DOHH2 (cell line): Measurements from ENCODE around the gene POLK.
"Not testable (repeated sequence)": the region's sequence is repeated elsewhere in the genome, so short reads cannot be mapped to it uniquely, and the experiment has no call there.

Source experiments
- H3F3A ChIP-seq: fragments of 200-600 bp; sonication (generic), shearing (Covaris generic); 2 replicates; pipeline ENCODE4 v1.6.0; 2016; ENCODE audit warnings: antibody characterized with exemption, mild to moderate bottlenecking; ENCODE audit not compliant: control insufficient read depth, insufficient read depth
- H3K27ac ChIP-seq: fragments of 200-600 bp; sonication (generic); 2 replicates; pipeline ENCODE4 v1.5.1; 2014; ENCODE audit warnings: low read depth, mild to moderate bottlenecking, low read length, moderate library complexity
- H3K27me3 ChIP-seq: fragments of 200-600 bp; sonication (generic); 2 replicates; pipeline ENCODE4 v1.6.1; 2014; ENCODE audit warnings: mild to moderate bottlenecking, low read length, mixed read lengths; ENCODE audit not compliant: control insufficient read depth
- H3K36me3 ChIP-seq: fragments of 200-600 bp; sonication (generic); 2 replicates; pipeline ENCODE4 v1.6.1; 2014; ENCODE audit warnings: mild to moderate bottlenecking, low read length, moderate library complexity, mixed read lengths; ENCODE audit not compliant: control insufficient read depth
- H3K4me1 ChIP-seq: fragments of 200-600 bp; sonication (generic); 2 replicates; pipeline ENCODE4 v1.6.1; 2014; ENCODE audit warnings: mild to moderate bottlenecking, low read length, mixed read lengths; ENCODE audit not compliant: control insufficient read depth
- H3K4me2 ChIP-seq: fragments of 200-600 bp; sonication (generic); 2 replicates; pipeline ENCODE4 v1.6.0; 2014; ENCODE audit warnings: mild to moderate bottlenecking, low read length, moderate library complexity
- H3K4me3 ChIP-seq: fragments of 200-600 bp; sonication (generic); 2 replicates; pipeline ENCODE4 v1.5.1; 2014; ENCODE audit warnings: mild to moderate bottlenecking, low read length, mixed read lengths
- H3K79me2 ChIP-seq: fragments of 200-600 bp; sonication (generic); 2 replicates; pipeline ENCODE4 v1.6.1; 2014; ENCODE audit warnings: mild to moderate bottlenecking, low read length, mixed read lengths; ENCODE audit not compliant: control insufficient read depth
- H3K9me2 ChIP-seq: fragments of 200-600 bp; sonication (generic); replicated peaks from 2 replicates; pipeline ENCODE4 v1.6.1; 2014; ENCODE audit warnings: mild to moderate bottlenecking, low read length, mixed read lengths; ENCODE audit not compliant: control insufficient read depth
- H3K9me3 ChIP-seq: fragments of 200-600 bp; sonication (generic); 2 replicates; pipeline ENCODE4 v1.6.1; 2014; ENCODE audit warnings: antibody characterized with exemption, low read length, mixed read lengths; ENCODE audit not compliant: control insufficient read depth, insufficient read depth
- H4K20me1 ChIP-seq: fragments of 200-600 bp; sonication (generic); 2 replicates; pipeline ENCODE4 v1.6.0; 2014; ENCODE audit warnings: low read depth, mild to moderate bottlenecking, antibody characterized with exemption, low read length, moderate library complexity; ENCODE audit not compliant: control insufficient read depth, insufficient read depth
- CTCF ChIP-seq: fragments of 200-600 bp; sonication (generic); IDR thresholded peaks from one replicate; pipeline ENCODE4 v1.5.1; 2014; ENCODE audit warnings: antibody characterized with exemption, mild to moderate bottlenecking, low read depth, low read length; ENCODE audit not compliant: poor library complexity, severe bottlenecking
- EZH2phosphoT487 ChIP-seq: fragments of 200-600 bp; sonication (generic); IDR thresholded peaks from 2 replicates; pipeline ENCODE4 v1.6.1; 2017; ENCODE audit warnings: borderline replicate concordance, mild to moderate bottlenecking, antibody characterized with exemption, low read length, moderate library complexity, mixed read lengths

POLK gene

DNA sequence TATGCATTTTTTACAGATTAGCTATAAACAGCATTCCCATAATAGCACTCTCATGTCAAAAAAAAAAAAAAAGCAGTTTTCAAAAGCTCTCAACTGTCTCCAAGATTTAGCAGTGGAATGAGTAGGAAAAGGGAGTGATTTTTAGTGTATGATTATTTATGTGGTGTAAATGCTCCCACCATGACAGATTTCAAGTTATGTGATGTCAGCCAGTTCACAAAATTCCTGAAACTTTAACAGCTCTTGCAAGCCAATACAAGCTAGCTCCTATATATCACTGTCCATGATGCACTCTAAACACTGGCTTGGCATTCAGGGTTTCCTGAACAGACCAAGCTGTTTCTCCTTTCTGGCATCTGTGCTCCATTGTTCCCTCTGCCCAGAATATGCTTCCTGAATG lies 91.7 kb downstream of the POLK start:
- Histone ChIP-seq H3K4me1 (peaks cover 10% of the 10 kb centered on the region; the same call in 1 of the 2 replicates), H3K9me3 (no peaks in the 10 kb centered on the region), H3K27ac (no peak overlapping the region), H4K20me1 (no peaks in the 10 kb centered on the region), H3K27me3 (no peaks in the 10 kb centered on the region), H3K79me2 (no peaks in the 10 kb centered on the region), H3K9me2 (no peaks in the 10 kb centered on the region), H3K4me3 (no peak overlapping the region), H3K36me3 (no peaks in the 10 kb centered on the region), H3K4me2 (no peak overlapping the region), H3F3A (no peaks in the 10 kb centered on the region)
- TF ChIP-seq EZH2phosphoT487 (no peak), CTCF (no peak)

- H3K4me3 ChIP-seq, result no peak overlapping the region
- H3K79me2 ChIP-seq, result no peaks in the 10 kb centered on the region
- no peaks in the 10 kb centered on the region for H3K9me3 ChIP-seq
- H3K4me2 ChIP-seq, result no peak overlapping the region
- H3K4me1 ChIP-seq, result peaks cover 10% of the 10 kb centered on the region; the same call in 1 of the 2 replicates
- no peaks in the 10 kb centered on the region for H3K36me3 ChIP-seq
- no peak overlapping the region for H3K27ac ChIP-seq
- no peaks in the 10 kb centered on the region for H3F3A ChIP-seq
- no peaks in the 10 kb centered on the region for H3K9me2 ChIP-seq
- H4K20me1 ChIP-seq, result no peaks in the 10 kb centered on the region
- TF ChIP-seq EZH2phosphoT487 (no peak), CTCF (no peak)
- no peaks in the 10 kb centered on the region for H3K27me3 ChIP-seq
Measured at GRCh38 chr5:75603821-75604220, 92.1 kb downstream of the POLK start.

GRCh38 chr5:75607341-75607740 lies 95.7 kb downstream of the POLK start:
- H3K4me3 ChIP-seq, H3K27ac ChIP-seq, H4K20me1 ChIP-seq, H3F3A ChIP-seq, H3K36me3 ChIP-seq, H3K9me3 ChIP-seq, H3K27me3 ChIP-seq, H3K79me2 ChIP-seq, H3K4me2 ChIP-seq, H3K9me2 ChIP-seq: not testable (repeated sequence)
- peaks cover 15% of the 10 kb centered on the region; the same call in 1 of the 2 replicates for H3K4me1 ChIP-seq

DNA sequence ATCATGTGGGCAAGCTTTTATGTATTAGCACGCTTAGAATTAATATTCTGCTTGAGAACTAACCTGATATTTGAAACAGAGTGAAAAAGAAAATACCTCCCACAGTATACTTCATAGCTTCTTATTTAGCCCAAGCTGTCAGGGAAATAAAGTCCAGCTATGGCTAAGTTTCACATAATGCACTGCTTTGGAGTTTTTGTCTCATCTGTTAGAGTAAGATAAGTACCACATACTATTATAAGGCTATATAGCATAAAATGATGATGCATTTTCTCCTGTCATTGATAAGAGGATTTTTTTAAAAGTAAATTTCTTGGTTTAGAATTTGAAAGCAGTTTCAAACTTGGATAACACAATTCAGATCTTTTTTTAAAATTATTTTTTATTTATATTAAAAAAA lies 97.2 kb downstream of the POLK start:
- H4K20me1 ChIP-seq, result no peaks in the 10 kb centered on the region
- TF ChIP-seq CTCF (no peak), EZH2phosphoT487 (no peak)
- H3K4me1 ChIP-seq, result peaks cover 15% of the 10 kb centered on the region; the same call in 1 of the 2 replicates
- no peaks in the 10 kb centered on the region for H3K36me3 ChIP-seq
- peaks cover 4% of the 10 kb centered on the region; the same call in 1 of the 2 replicates for H3K27me3 ChIP-seq
- H3K4me3 ChIP-seq, result no peak overlapping the region
- H3K9me2 ChIP-seq, result no peaks in the 10 kb centered on the region
- H3K27ac ChIP-seq, result no peak overlapping the region
- no peaks in the 10 kb centered on the region for H3F3A ChIP-seq
- H3K4me2 ChIP-seq, result no peak overlapping the region
- H3K79me2 ChIP-seq, result no peaks in the 10 kb centered on the region
- no peaks in the 10 kb centered on the region for H3K9me3 ChIP-seq
